ENCODE results near the gene WWC2.

- TF ChIP-seq CTCF (IDR thresholded peaks at IDR 0.05) (no peak), EZH2 (IDR thresholded peaks at IDR 0.05) (no peak), EZH2phosphoT487 (IDR thresholded peaks at IDR 0.05) (no peak)
These were observed 234.9 kb downstream of the WWC2 start for GRCh38 chr4:183333983-183334382.
